ENCODE data around the gene INO80.

INO80 gene

DNA sequence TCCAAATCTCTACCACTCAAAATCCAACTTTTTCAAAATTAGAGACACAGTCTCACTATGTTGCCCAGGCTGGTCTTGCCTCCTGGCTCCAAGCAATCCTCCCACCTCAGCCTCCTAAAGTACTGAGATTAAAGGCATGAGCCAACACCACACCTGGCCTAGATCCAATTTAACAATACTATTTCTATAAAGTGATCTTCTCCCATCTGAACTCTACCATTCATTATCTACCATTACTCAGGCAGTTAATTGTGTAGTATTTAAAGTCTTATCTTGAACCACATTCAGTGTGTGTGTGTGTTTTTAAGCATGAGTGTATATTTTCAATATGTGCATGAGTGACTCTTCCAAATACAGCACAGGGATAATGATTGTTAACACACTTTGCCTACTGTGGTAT, 77.0 kb downstream of the INO80 start:
- no peak for DNase-seq

DNA sequence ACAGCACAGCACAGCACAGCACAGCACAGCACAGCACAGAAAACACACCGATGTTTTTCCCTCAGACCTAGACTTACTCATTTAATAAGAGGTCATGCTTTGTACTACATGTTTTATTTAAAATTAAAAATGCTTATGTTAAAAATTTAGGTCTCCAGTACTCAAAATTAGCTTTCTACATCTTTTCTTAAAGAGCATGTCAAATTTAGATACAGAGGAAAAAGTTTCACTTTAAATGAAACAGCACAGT, 84.1 kb downstream of the INO80 start:
- DNase-seq = no peak

DNA sequence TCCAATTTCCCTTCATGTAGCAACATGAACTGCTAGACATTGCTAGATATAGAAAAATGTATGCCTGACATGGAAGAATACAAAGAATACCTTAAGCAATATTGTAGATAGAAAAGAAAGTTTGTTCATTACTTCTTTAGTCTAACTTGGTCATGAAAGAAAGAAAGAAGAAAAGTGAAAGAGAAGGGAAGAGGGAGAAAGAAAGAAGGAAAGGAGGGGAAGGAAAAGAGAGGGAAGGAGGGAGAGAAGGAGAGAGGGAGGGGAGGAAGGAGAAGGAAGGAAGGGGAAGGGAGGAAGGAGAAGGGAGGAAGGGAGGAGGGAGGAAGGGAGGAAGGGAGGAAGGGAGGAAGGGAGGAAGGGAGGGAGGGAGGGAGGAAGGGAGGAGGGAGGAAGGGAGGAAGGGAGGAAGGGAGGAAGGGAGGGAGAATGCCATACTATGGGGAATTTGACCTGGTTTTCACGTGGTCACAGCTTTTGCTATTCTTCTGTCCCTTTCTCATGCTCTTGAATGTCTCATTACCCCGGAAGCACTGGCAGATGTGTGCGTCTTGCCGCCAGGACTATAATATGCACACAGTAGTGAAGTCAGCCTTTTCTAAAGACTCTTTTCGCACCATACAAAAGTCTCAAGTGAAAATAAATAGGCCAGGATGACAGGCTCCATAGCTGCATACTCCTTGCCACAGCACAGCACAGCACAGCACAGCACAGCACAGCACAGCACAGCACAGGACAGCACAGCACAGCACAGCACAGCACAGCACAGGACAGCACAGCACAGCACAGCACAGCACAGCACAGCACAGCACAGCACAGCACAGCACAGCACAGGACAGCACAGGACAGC, 84.6 kb downstream of the INO80 start:
- no peak for DNase-seq

GRCh38 chr15:41028853-41029252, 87.2 kb downstream of the INO80 start:
- DNase-seq = no peak

DNA sequence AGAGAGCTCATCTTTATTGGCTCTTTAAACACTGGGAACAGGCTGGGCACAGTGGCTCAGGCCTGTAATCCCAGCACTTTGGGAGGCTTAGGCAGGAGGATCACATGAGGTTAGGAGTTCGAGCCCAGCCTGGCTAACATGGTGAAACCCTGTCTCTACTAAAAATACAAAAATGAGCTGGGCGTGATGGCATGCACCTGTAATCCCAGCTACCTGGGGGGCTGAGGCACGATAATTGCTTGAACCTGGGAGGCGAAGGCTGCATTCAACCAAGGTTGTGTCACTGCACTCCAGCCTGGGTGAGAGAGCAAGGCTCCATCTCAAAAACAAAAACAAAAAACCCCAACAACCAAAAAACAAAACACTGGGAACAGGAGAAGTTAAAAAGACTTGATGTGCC, 90.7 kb downstream of the INO80 start:
- no peak for DNase-seq

DNA sequence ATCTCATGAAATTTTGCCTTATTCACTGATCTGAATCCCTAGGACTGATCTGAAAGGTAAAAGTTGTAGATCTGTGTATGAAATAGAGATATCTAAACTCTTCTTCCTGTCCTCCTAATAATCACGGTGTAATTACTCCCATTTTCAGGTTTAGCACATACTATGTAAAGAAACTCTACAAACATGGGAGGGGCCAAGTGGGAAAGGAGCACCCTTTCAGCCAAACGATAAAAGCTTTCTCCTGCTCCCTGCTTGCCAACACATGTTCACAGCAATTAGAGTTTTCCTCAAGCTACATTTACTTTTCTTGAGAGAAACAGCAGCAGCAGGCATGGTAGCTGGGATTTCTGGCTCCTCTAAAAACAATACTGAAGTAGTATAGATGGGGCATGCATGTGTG, 91.2 kb downstream of the INO80 start:
- peak in 1 of 2 experiments; percentile 12 for DNase-seq

DNA sequence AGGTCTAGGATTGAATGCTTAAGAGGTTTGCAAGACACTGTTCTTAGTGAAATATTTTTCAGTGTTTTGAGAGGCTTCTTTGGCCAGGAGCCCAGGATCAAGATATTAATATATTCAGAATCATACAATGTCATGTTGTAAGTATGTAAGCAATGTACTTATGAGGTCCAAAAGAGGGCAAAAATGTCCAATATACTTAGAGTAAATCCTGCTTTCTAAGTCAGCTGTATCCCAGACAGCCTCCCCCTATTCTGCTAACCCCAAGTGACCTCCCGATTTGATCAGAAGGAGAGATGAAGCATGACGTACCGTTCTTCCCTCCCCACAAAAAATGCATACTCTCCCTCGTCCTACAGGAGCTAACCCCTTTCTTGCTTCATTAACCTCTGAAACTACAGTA, 91.9 kb downstream of the INO80 start:
- no peak for DNase-seq

- DNase-seq = peak; percentile 33 to 48
These were observed 93.5 kb downstream of the INO80 start for GRCh38 chr15:41022487-41023090.

- no peak for DNase-seq
These were observed 95.3 kb downstream of the INO80 start for GRCh38 chr15:41020829-41021228.

GRCh38 chr15:41020311-41020710, 95.8 kb downstream of the INO80 start:
- no peak for DNase-seq

- no peak for DNase-seq
These were observed 96.9 kb downstream of the INO80 start for GRCh38 chr15:41019174-41019573.

GRCh38 chr15:41018534-41018933, 97.5 kb downstream of the INO80 start:
- DNase-seq = no peak

- DNase-seq = no peak
These were observed 98.9 kb downstream of the INO80 start for GRCh38 chr15:41017066-41017735.

DNA sequence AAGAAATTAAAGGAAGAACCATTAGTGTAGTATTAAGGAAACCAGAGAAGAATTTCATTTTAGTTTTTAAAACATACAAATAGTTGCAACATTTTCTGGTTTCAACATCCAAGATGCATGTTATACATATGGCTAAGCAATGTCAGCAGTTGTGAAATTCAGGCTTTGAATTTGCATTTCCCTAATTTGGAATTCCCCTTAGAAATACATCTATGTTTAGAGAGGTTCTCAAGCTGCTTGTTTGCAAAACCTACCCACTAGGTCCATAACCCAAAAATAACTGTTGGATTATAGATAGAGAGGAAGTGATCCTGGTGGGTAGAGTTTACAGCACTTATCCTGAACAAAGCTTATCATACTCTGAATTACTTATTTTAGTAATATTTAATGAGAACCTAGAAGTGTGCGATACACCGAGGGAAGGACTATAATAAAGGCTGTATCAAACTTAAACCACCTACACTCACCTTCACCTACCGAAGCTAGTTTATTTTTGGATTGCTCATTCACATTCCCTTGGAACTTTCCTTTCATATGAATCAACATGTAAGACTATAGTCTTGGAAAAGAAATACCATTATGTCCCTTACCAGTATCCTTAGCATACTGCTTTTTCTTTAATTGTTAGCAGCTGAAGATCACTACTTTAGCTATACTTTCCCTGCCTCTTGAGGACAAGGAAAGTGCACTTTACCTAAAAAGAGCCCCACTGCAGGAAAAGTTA, 102.2 kb downstream of the INO80 start:
- DNase-seq = no peak

DNA sequence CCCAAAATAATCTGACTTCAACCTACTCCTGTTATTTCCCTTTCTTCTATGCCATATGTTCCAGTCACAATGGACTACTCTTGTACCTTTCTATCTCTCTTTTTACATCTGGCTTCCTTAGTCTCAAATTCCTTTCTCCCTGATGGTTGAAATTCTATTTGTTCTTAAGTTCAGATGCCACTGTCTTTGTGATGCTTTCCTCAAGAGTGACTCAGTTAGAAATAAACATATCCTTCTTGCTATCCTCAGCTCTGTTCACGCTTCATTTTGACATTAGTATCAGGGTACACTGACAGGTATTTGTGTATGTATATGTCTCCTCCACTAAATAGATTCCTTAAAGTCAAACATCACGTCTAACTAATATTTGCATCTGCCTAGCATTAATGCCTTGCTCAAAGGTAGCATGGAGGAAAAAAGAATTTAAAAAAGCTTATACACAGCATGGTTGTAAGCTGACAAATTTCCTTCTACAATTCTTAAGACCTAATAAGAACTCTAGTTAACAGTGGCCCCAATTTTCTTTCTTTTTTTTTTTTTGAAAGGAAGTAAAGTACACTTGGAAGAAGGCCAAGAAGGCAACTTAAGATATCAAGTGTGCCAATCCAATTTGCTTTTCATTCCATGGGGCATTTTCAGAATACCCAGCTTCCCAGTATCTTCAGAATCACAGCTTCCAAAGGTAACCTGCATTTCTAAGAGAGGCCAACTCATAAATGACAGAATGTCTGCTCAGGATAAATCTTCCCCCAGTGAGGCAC, 104.8 kb downstream of the INO80 start:
- DNase-seq = no peak

DNA sequence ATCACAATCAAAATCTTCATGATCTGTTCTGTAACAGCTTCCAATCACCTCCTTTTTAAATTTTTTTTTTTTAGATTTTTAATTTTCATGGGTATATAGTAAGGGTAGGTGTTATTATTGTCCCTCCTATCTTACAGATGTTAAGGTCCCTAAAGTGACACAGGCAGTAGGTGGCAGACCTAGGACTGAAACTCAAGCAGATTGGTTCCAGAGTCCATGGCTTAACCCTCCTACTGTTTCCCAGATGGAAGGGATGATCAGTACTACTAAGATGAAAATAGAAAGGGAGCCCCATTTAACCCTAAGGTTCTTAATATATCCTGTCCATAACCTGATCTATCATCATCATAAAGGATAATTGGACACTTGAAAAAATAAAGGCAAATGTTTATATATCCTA, 105.7 kb downstream of the INO80 start:
- no peak for DNase-seq

- DNase-seq = no peak
These were observed 109.6 kb downstream of the INO80 start for GRCh38 chr15:41006479-41006878.

- peak; percentile 51 to 86 for DNase-seq
These were observed 111.6 kb downstream of the INO80 start for GRCh38 chr15:41004490-41004889.

DNA sequence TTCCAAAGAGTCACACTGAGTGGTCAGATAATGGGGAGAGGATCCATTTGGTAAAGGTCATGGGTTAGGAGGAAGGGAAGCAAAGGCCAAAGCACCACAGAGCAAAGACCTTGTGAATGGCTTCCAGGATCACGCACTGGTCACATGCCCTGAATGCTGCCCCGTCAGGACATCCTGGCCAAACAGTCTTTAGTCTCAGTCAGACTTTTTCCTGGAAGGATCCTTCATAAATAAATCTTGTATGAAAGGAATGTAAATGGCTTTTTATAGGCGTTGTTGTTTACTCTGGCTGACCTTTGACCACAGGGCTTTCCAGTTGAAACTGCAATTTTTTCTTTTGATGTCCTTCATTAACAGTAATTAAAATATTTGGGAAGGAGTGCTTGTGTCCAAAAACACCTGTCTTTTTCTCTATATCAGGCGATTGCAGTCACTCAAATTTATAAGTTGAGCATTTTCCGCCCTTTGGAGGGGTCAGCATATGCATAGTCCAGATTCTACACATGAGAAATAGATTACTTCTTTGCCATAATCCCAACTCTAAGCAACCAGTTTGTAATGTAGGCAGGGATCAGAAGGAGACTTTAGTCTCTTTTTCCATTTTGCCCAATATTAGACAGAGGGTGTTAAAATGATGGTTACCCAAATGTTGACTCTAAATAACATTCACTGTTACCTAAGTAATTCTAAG, 114.4 kb downstream of the INO80 start:
- no peak for DNase-seq

DNA sequence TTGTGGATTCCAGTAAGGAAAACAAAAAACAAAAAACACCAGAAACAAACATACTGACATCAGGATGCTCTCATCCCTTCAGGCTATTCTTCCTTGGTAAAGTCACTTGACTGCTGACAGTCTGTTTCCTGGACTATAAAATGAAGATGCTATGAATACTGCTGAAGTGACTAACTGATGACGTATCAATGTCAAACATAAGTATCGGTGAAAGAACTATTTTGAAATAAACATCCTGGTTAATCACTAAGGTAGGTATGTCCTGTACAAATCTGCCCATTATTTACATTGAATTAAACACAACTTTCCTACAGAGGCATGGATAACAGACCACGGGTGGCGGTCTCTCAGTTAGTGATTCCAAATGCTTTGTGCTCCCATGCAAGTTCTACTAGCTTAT, 116.9 kb downstream of the INO80 start:
- no peak for DNase-seq

GRCh38 chr15:40995656-40996055, 120.4 kb downstream of the INO80 start:
- DNase-seq = no peak

- no peak for DNase-seq
These were observed 123.3 kb downstream of the INO80 start for GRCh38 chr15:40992825-40993224.

Data from NCI-H2081 (cell line).